GM23338 (cell line): ENCODE results near the gene ASPHD1. TPM values are rescaled to one million over a fixed set of nuclear protein-coding genes. Genes with fewer than 3 reads are reported as not detected.

Source experiments
- ATAC-seq: fragments of 200-7000 bp; cut with Tn5 transposase; 3 replicates; pipeline ENCODE4 v1.9.1; 2020
- DNase-seq: peaks from one replicate; pipeline ENCODE4 v3.0.0-alpha.2; 2015; ENCODE audit warnings: low spot score
- H2AFZ ChIP-seq: fragments of 200-600 bp; sonication (generic); 2 replicates; pipeline ENCODE4 v1.8.0; 2016; ENCODE audit warnings: antibody characterized with exemption, mild to moderate bottlenecking, moderate library complexity
- H3F3A ChIP-seq: fragments of 200-600 bp; sonication (generic); replicated peaks from 2 replicates; pipeline ENCODE4 v1.8.0; 2017; ENCODE audit warnings: antibody characterized with exemption, mixed run types, low read depth
- H3K27ac ChIP-seq: fragments of 200-600 bp; sonication (generic); 2 replicates; pipeline ENCODE4 v1.6.1; 2016; ENCODE audit warnings: low read depth
- H3K27me3 ChIP-seq: fragments of 200-600 bp; sonication (generic); 2 replicates; pipeline ENCODE4 v1.8.0; 2016; ENCODE audit warnings: mild to moderate bottlenecking, mixed run types, moderate library complexity; ENCODE audit not compliant: insufficient read depth
- H3K36me3 ChIP-seq: fragments of 200-600 bp; sonication (generic); 2 replicates; pipeline ENCODE4 v1.8.0; 2016; ENCODE audit warnings: mild to moderate bottlenecking; ENCODE audit not compliant: insufficient read depth
- H3K4me1 ChIP-seq: fragments of 200-600 bp; sonication (generic); 2 replicates; pipeline ENCODE4 v1.8.0; 2016; ENCODE audit warnings: mild to moderate bottlenecking, moderate library complexity; ENCODE audit not compliant: insufficient read depth
- H3K4me2 ChIP-seq: fragments of 200-600 bp; sonication (generic); 2 replicates; pipeline ENCODE4 v1.7.1; 2017; ENCODE audit warnings: mixed run types
- H3K4me3 ChIP-seq: fragments of 200-600 bp; sonication (generic); 2 replicates; pipeline ENCODE4 v1.6.1; 2016; ENCODE audit warnings: mixed run types
- H3K79me2 ChIP-seq: fragments of 200-600 bp; sonication (generic); replicated peaks from 2 replicates; pipeline ENCODE4 v1.8.0; 2017; ENCODE audit warnings: mild to moderate bottlenecking; ENCODE audit not compliant: insufficient read depth
- H3K9me2 ChIP-seq: fragments of 200-600 bp; sonication (generic); 2 replicates; pipeline ENCODE4 v1.8.0; 2017; ENCODE audit not compliant: insufficient read depth
- H4K20me1 ChIP-seq: fragments of 200-600 bp; sonication (generic); replicated peaks from 2 replicates; pipeline ENCODE4 v1.8.0; 2017; ENCODE audit warnings: mild to moderate bottlenecking; ENCODE audit not compliant: insufficient read depth
- H3K27ac Mint-ChIP-seq: 2 replicates; pipeline ENCODE4 v1.8.0; 2020; ENCODE audit warnings: inconsistent platforms, mild to moderate bottlenecking, moderate library complexity, mixed read lengths
- H3K27me3 Mint-ChIP-seq: 3 replicates; pipeline ENCODE4 v1.8.0; 2022; ENCODE audit warnings: low read depth, mild to moderate bottlenecking, moderate library complexity, mixed read lengths, inconsistent platforms; ENCODE audit not compliant: insufficient read depth, poor library complexity
- H3K36me3 Mint-ChIP-seq: 3 replicates; pipeline ENCODE4 v1.8.0; 2021; ENCODE audit warnings: low read depth, mild to moderate bottlenecking, inconsistent platforms, moderate library complexity, mixed read lengths
- H3K4me1 Mint-ChIP-seq: 3 replicates; pipeline ENCODE4 v1.8.0; 2020; ENCODE audit warnings: mild to moderate bottlenecking, inconsistent platforms, mixed read lengths
- H3K4me3 Mint-ChIP-seq: 3 replicates; pipeline ENCODE4 v1.8.0; 2021; ENCODE audit warnings: moderate library complexity, mild to moderate bottlenecking, inconsistent platforms, mixed read lengths
- H3K9me3 Mint-ChIP-seq: 3 replicates; pipeline ENCODE4 v1.8.0; 2020; ENCODE audit warnings: moderate library complexity, mild to moderate bottlenecking, inconsistent platforms, mixed read lengths
- CREB1 ChIP-seq: fragments of 250-450 bp; sonication (Bioruptor Pico); IDR thresholded peaks from 2 replicates; pipeline ENCODE4 v1.5.0; 2020; ENCODE audit warnings: low read depth, mild to moderate bottlenecking, moderate library complexity
- ETS1 ChIP-seq: IDR thresholded peaks from 2 replicates; pipeline ENCODE4 v1.6.1; 2016; ENCODE audit warnings: antibody characterized with exemption
- EZH2 ChIP-seq: fragments of 200-600 bp; sonication (generic); IDR thresholded peaks from one replicate; pipeline ENCODE4 v1.8.0; 2017; ENCODE audit warnings: antibody characterized with exemption, mild to moderate bottlenecking, low read depth; ENCODE audit not compliant: unreplicated experiment
- EZH2phosphoT487 ChIP-seq: fragments of 200-600 bp; sonication (generic); IDR thresholded peaks from one replicate; pipeline ENCODE4 v1.8.1; 2018; ENCODE audit warnings: antibody characterized with exemption; ENCODE audit not compliant: unreplicated experiment
- JUNB ChIP-seq: IDR thresholded peaks from one replicate; pipeline ENCODE4 v1.6.1; 2016; ENCODE audit warnings: antibody characterized with exemption; ENCODE audit not compliant: unreplicated experiment
- NANOG ChIP-seq: IDR thresholded peaks from 2 replicates; pipeline ENCODE4 v1.6.1; 2016; ENCODE audit warnings: antibody characterized with exemption, borderline replicate concordance
- POLR2AphosphoS5 ChIP-seq: IDR thresholded peaks from 2 replicates; pipeline ENCODE4 v1.6.1; 2016; ENCODE audit warnings: antibody characterized with exemption, low read depth
- STAT1 ChIP-seq: IDR thresholded peaks from one replicate; pipeline ENCODE4 v1.6.1; 2016; ENCODE audit warnings: antibody characterized with exemption; ENCODE audit not compliant: unreplicated experiment
- ZNF114 ChIP-seq: fragments of 250-450 bp; sonication (Bioruptor Pico); IDR thresholded peaks from 2 replicates; pipeline ENCODE4 v1.5.0; 2020; ENCODE audit warnings: mild to moderate bottlenecking, moderate library complexity
- ZNF331 ChIP-seq: fragments of 250-450 bp; sonication (Bioruptor Pico); IDR thresholded peaks from 2 replicates; pipeline ENCODE4 v1.5.0; 2020; ENCODE audit warnings: low read depth, mild to moderate bottlenecking, moderate library complexity
- ZNF462 ChIP-seq: fragments of 250-450 bp; sonication (Bioruptor Pico); IDR thresholded peaks from 2 replicates; pipeline ENCODE4 v1.5.0; 2020; ENCODE audit warnings: mild to moderate bottlenecking, moderate library complexity
- polyA plus RNA-seq: library from polyadenylated mRNA; unstranded; fragments of >200 nt; fragmentation: Nextera tagmentation; extraction: Ambion mirVana; gene quantifications from 2 replicates; pipeline ENCODE4 v1.2.1, GENCODE V29; 2016
- total RNA-seq: library from RNA; depleted of rRNA; stranded (reverse); fragments of >200 nt; shearing (Covaris generic); gene quantifications from 2 replicates; pipeline ENCODE4 v1.2.3, GENCODE V29; 2014
- TF ChIP-seq, protein P1 (sequence below): IDR thresholded peaks from one replicate; pipeline ENCODE4 v1.6.1; 2018; ENCODE audit warnings: antibody characterized with exemption; ENCODE audit not compliant: unreplicated experiment
- TF ChIP-seq, protein P2 (sequence below), 2 experiments: fragments of 200-600 bp in 1 of 2; sonication (generic) in 1 of 2; conservative IDR thresholded peaks; 2 replicates each; pipeline versions ENCODE4 v1.5.1 to v1.6.1; 2016 to 2017; ENCODE audit warnings: antibody characterized with exemption in 2 of 2, low read depth in 2 of 2, mild to moderate bottlenecking in 2 of 2, moderate library complexity in 1 of 2

The ASPHD1 gene
- total and polyA plus RNA-seq, 2 experiments from 2014 or later: 15.5 to 20.6 TPM

DNA sequence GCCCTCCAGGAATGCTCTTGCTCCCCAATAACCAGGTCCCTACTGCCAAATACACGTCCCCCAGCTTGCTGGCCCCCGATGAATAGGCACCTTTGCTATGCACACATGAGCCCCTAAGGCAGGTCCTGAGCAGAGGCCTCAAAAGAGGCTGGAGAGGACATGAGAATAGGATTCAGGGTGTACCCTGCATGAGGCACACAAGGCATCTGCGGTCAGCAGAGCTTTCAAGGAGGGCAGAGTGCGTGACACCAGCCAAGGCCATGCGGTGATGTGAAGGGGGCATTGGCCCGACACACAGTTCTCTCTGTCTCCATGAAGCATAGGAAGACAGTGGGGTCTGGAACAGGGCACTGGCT is 7.9 kb upstream of the ASPHD1 start:
- no peak for TF ChIP-seq EZH2
- no peak for TF ChIP-seq ZNF114
- no peak for TF ChIP-seq EZH2phosphoT487
- TF ChIP-seq, protein P1, sequence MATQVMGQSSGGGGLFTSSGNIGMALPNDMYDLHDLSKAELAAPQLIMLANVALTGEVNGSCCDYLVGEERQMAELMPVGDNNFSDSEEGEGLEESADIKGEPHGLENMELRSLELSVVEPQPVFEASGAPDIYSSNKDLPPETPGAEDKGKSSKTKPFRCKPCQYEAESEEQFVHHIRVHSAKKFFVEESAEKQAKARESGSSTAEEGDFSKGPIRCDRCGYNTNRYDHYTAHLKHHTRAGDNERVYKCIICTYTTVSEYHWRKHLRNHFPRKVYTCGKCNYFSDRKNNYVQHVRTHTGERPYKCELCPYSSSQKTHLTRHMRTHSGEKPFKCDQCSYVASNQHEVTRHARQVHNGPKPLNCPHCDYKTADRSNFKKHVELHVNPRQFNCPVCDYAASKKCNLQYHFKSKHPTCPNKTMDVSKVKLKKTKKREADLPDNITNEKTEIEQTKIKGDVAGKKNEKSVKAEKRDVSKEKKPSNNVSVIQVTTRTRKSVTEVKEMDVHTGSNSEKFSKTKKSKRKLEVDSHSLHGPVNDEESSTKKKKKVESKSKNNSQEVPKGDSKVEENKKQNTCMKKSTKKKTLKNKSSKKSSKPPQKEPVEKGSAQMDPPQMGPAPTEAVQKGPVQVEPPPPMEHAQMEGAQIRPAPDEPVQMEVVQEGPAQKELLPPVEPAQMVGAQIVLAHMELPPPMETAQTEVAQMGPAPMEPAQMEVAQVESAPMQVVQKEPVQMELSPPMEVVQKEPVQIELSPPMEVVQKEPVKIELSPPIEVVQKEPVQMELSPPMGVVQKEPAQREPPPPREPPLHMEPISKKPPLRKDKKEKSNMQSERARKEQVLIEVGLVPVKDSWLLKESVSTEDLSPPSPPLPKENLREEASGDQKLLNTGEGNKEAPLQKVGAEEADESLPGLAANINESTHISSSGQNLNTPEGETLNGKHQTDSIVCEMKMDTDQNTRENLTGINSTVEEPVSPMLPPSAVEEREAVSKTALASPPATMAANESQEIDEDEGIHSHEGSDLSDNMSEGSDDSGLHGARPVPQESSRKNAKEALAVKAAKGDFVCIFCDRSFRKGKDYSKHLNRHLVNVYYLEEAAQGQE: no peak
- no peak for TF ChIP-seq NANOG
- no peak for TF ChIP-seq STAT1
- no peak for TF ChIP-seq ZNF462 (CRISPR knock-in tag)
- no peak for TF ChIP-seq POLR2AphosphoS5
- TF ChIP-seq CREB1 (CRISPR knock-in tag): no peak
- no peak for TF ChIP-seq JUNB
- TF ChIP-seq, protein P2, sequence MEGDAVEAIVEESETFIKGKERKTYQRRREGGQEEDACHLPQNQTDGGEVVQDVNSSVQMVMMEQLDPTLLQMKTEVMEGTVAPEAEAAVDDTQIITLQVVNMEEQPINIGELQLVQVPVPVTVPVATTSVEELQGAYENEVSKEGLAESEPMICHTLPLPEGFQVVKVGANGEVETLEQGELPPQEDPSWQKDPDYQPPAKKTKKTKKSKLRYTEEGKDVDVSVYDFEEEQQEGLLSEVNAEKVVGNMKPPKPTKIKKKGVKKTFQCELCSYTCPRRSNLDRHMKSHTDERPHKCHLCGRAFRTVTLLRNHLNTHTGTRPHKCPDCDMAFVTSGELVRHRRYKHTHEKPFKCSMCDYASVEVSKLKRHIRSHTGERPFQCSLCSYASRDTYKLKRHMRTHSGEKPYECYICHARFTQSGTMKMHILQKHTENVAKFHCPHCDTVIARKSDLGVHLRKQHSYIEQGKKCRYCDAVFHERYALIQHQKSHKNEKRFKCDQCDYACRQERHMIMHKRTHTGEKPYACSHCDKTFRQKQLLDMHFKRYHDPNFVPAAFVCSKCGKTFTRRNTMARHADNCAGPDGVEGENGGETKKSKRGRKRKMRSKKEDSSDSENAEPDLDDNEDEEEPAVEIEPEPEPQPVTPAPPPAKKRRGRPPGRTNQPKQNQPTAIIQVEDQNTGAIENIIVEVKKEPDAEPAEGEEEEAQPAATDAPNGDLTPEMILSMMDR (conservative IDR thresholded peaks at IDR 0.05; ENCODE audit: low read depth in 2 of 2): no peak
- TF ChIP-seq ZNF331: no peak
- TF ChIP-seq ETS1: no peak
- no peak overlapping the region for H3K4me2 ChIP-seq
- Mint-ChIP-seq H3K27ac (no peak overlapping the region), H3K4me3 (no peak overlapping the region), H3K4me1 (peaks cover 8% of the 10 kb centered on the region), H3K9me3 (no peaks in the 10 kb centered on the region), H3K36me3 (peaks cover 6% of the 10 kb centered on the region), H3K27me3 (no peaks in the 10 kb centered on the region)
- H3K4me1 ChIP-seq: 0 out of 2 replicates have a peak, but pooled peaks cover 2% of the 10 kb centered on the region
- H4K20me1 ChIP-seq: no peaks in the 10 kb centered on the region; the same call in 1 of the 2 replicates
- H3K27me3 ChIP-seq: no peaks in the 10 kb centered on the region
- no peak overlapping the region for H2AFZ ChIP-seq
- DNase-seq (no peak), ATAC-seq (no peak)
- no peak overlapping the region for H3K4me3 ChIP-seq
- H3F3A ChIP-seq: no peaks in the 10 kb centered on the region
- H3K79me2 ChIP-seq: no peaks in the 10 kb centered on the region
- no peak overlapping the region for H3K27ac ChIP-seq
- H3K9me2 ChIP-seq: no peaks in the 10 kb centered on the region
- no peaks in the 10 kb centered on the region for H3K36me3 ChIP-seq
